ENCODE results near the gene INHBE. TPM values are rescaled to one million over a fixed set of nuclear protein-coding genes. Genes with fewer than 3 reads are reported as not detected.

Gene INHBE
- total RNA-seq, 1 experiment from 2014 or later, result 32.9 TPM

DNA sequence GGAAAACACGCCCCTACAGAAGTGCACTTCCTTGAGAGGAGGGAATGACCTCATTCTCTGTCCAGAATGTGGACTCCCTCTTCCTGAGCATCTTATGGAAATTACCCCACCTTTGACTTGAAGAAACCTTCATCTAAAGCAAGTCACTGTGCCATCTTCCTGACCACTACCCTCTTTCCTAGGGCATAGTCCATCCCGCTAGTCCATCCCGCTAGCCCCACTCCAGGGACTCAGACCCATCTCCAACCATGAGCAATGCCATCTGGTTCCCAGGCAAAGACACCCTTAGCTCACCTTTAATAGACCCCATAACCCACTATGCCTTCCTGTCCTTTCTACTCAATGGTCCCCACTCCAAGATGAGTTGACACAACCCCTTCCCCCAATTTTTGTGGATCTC lies 5.0 kb upstream of the INHBE start:
- H3K36me3 ChIP-seq, result no peaks in the 10 kb centered on the region
- no peak for DNase-seq
- H3K27ac ChIP-seq, result no peak overlapping the region

GRCh38 chr12:57451233-57451778 lies 3.8 kb upstream of the INHBE start:
- H3K27ac ChIP-seq, result no peak overlapping the region
- DNase-seq, result no peak

More for the DNA sequence above, 5.0 kb upstream of the INHBE start:
- Histone ChIP-seq H3K27me3 (no peaks in the 10 kb centered on the region), H3K9me3 (replicated peaks) (0 out of 2 replicates have a peak, but pooled peaks cover 3% of the 10 kb centered on the region), H3K4me3 (no peak overlapping the region), H3K4me1 (peaks cover 17% of the 10 kb centered on the region)

GRCh38 chr12:57452181-57452936 lies 2.7 kb upstream of the INHBE start:
- Histone ChIP-seq H3K27me3 (no peaks in the 10 kb centered on the region), H3K4me3 (no peak overlapping the region), H3K27ac (no peak overlapping the region), H3K4me1 (peaks cover 35% of the 10 kb centered on the region), H3K36me3 (no peaks in the 10 kb centered on the region), H3K9me3 (replicated peaks) (0 out of 2 replicates have a peak, but pooled peaks cover 3% of the 10 kb centered on the region)
- DNase-seq, result peak; percentile 68 to 75

More at GRCh38 chr12:57451233-57451778, 3.8 kb upstream of the INHBE start:
- Histone ChIP-seq H3K27me3 (no peaks in the 10 kb centered on the region), H3K36me3 (no peaks in the 10 kb centered on the region), H3K4me3 (no peak overlapping the region), H3K4me1 (peaks cover 30% of the 10 kb centered on the region), H3K9me3 (replicated peaks) (0 out of 2 replicates have a peak, but pooled peaks cover 3% of the 10 kb centered on the region)

- Histone ChIP-seq H3K27me3 (no peaks in the 10 kb centered on the region), H3K4me3 (no peak overlapping the region), H3K4me1 (peaks cover 39% of the 10 kb centered on the region), H3K27ac (no peak overlapping the region), H3K36me3 (no peaks in the 10 kb centered on the region), H3K9me3 (replicated peaks) (0 out of 2 replicates have a peak, but pooled peaks cover 3% of the 10 kb centered on the region)
- DNase-seq, result peak; percentile 100
Observed at GRCh38 chr12:57452937-57453509, 2.1 kb upstream of the INHBE start.

- no peaks in the 10 kb centered on the region for H3K36me3 ChIP-seq
- no peak overlapping the region for H3K4me3 ChIP-seq
- H3K27me3 ChIP-seq, result no peaks in the 10 kb centered on the region
- H3K4me1 ChIP-seq, result peaks cover 47% of the 10 kb centered on the region
- DNase-seq, result no peak
- peak overlapping the region; percentile 76 for H3K27ac ChIP-seq
- H3K9me3 ChIP-seq (replicated peaks), result no peaks in the 10 kb centered on the region
Observed at GRCh38 chr12:57454213-57454565, 918 bp upstream of the INHBE start.

- H3K4me3 ChIP-seq, result peak overlapping the region; percentile 14
Observed at GRCh38 chr12:57455374-57456144, 452 bp downstream of the INHBE start.

DNA sequence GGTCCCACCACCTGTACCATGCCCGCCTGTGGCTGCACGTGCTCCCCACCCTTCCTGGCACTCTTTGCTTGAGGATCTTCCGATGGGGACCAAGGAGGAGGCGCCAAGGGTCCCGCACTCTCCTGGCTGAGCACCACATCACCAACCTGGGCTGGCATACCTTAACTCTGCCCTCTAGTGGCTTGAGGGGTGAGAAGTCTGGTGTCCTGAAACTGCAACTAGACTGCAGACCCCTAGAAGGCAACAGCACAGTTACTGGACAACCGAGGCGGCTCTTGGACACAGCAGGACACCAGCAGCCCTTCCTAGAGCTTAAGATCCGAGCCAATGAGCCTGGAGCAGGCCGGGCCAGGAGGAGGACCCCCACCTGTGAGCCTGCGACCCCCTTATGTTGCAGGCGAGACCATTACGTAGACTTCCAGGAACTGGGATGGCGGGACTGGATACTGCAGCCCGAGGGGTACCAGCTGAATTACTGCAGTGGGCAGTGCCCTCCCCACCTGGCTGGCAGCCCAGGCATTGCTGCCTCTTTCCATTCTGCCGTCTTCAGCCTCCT lies 1.1 kb downstream of the INHBE start:
- peak overlapping the region; percentile 14; the same call in 1 of the 2 replicates for H3K4me3 ChIP-seq

More at GRCh38 chr12:57455374-57456144, 452 bp downstream of the INHBE start:
- DNase-seq, result peak; percentile 76 to 81
- Histone ChIP-seq H3K27me3 (no peaks in the 10 kb centered on the region), H3K27ac (peak overlapping the region; percentile 76), H3K4me1 (peaks cover 47% of the 10 kb centered on the region), H3K36me3 (no peaks in the 10 kb centered on the region), H3K9me3 (replicated peaks) (no peaks in the 10 kb centered on the region)

DNA sequence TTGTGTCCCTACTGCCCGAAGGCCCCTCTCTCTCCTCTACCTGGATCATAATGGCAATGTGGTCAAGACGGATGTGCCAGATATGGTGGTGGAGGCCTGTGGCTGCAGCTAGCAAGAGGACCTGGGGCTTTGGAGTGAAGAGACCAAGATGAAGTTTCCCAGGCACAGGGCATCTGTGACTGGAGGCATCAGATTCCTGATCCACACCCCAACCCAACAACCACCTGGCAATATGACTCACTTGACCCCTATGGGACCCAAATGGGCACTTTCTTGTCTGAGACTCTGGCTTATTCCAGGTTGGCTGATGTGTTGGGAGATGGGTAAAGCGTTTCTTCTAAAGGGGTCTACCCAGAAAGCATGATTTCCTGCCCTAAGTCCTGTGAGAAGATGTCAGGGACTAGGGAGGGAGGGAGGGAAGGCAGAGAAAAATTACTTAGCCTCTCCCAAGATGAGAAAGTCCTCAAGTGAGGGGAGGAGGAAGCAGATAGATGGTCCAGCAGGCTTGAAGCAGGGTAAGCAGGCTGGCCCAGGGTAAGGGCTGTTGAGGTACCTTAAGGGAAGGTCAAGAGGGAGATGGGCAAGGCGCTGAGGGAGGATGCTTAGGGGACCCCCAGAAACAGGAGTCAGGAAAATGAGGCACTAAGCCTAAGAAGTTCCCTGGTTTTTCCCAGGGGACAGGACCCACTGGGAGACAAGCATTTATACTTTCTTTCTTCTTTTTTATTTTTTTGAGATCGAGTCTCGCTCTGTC lies 1.8 kb downstream of the INHBE start:
- Histone ChIP-seq H3K4me1 (peaks cover 47% of the 10 kb centered on the region), H3K4me3 (no peak overlapping the region), H3K27ac (no peak overlapping the region)

More for the DNA sequence above, 1.1 kb downstream of the INHBE start:
- peaks cover 47% of the 10 kb centered on the region for H3K4me1 ChIP-seq
- H3K36me3 ChIP-seq, result no peaks in the 10 kb centered on the region
- no peaks in the 10 kb centered on the region for H3K27me3 ChIP-seq
- DNase-seq, result peak; percentile 95 to 99
- no peak overlapping the region for H3K27ac ChIP-seq
- no peaks in the 10 kb centered on the region for H3K9me3 ChIP-seq (replicated peaks)

GRCh38 chr12:57458665-57459054 lies 3.6 kb downstream of the INHBE start:
- no peak for DNase-seq
- H3K27ac ChIP-seq, result peak overlapping the region; percentile 42
- H3K27me3 ChIP-seq, result no peaks in the 10 kb centered on the region
- H3K36me3 ChIP-seq, result no peaks in the 10 kb centered on the region
- H3K4me1 ChIP-seq, result peaks cover 54% of the 10 kb centered on the region
- no peaks in the 10 kb centered on the region for H3K9me3 ChIP-seq (replicated peaks)
- H3K4me3 ChIP-seq, result peak overlapping the region; percentile 87

More for the DNA sequence above, 1.8 kb downstream of the INHBE start:
- Histone ChIP-seq H3K9me3 (replicated peaks) (no peaks in the 10 kb centered on the region), H3K27me3 (no peaks in the 10 kb centered on the region), H3K36me3 (no peaks in the 10 kb centered on the region)
- peak in 1 of 2 experiments; percentile 75 for DNase-seq

DNA sequence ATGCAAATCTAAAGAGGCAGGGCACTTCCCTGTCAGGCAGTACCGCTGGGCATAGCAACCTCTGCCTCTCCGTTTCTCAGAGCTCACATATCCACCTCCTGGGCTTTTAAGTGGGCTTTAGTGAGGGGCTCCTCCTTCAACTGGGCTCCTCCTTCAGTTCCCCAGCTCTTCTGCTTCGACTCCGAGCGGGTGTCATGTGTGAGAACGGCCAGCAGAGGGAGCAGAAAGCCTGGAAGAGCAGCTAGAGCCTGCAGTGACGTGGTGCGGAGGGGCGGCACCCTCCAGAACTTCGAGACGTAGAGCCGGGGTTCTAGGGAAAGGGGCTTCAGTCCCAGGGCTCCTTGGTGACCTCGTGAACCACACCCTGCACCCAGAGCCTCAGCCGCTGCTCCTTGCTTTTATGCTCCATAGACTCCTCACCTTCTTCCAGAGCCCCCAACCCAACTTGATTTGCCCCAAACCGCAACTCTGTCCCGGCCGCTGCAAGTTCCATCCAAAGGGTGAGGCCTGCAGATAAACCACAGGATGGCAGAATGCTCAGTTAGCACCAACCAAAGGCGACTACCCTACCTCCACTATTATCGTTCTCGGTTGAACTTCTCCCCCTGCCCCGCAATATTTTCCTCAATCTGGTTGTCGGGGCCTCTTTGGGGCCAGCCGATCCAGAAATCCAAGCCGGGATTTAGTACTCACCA lies 4.1 kb downstream of the INHBE start:
- peak; percentile 100 for DNase-seq
- H3K4me3 ChIP-seq, result peak overlapping the region; percentile 87
- no peaks in the 10 kb centered on the region for H3K9me3 ChIP-seq (replicated peaks)
- H3K27ac ChIP-seq, result peak overlapping the region; percentile 42
- H3K36me3 ChIP-seq, result no peaks in the 10 kb centered on the region
- H3K27me3 ChIP-seq, result no peaks in the 10 kb centered on the region
- peaks cover 56% of the 10 kb centered on the region for H3K4me1 ChIP-seq

DNA sequence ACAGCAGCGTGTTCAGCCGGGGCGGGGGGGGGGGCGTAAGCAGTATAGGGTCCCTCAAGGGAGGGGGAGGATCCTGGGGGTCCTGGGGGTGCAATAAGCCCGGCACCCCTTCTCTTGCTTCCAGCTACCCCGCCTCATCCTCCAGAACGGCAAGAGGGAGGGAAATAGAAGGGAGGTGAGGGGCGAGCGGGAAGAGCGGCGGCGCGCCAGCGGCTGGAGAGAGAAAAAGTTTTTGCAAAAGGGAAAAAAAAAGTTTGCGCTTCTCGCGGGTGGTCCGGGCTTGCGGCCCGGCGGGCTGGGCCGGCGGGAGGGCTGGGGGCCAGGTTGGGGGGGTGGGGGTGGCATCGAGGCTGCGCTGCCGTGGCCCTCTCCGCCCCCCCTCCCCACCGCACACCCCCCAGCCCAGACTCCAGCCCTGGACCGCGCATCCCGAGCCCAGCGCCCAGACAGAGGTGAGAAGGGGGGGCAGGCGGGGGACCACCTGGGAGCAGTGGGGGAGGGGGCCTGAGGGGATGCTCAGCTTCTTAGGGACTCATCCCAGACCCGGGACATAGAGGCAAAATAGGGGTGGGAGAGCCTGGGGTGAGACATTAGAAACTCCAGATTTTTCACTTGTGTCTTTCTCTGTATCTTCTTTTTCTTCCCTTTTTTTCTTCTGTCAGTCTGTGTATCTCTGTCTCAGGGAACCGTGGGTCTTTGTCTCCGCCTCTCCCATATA lies 4.8 kb downstream of the INHBE start, which contains the start of gene GLI1:
Gene GLI1, plus strand, starts transcription at position 36 of the 718 bp plus-strand sequence. CDS start 3,907 bp downstream, outside the sequence.
- DNase-seq, result peak; percentile 93 to 94
- H3K4me1 ChIP-seq, result peaks cover 52% of the 10 kb centered on the region
- peak within 1 kb of the TSS; percentile 87 for H3K4me3 ChIP-seq
- peak within 1 kb of the TSS; percentile 95 for H3K27ac ChIP-seq
- H3K27me3 ChIP-seq, result no peaks in the 10 kb centered on the region
- no peaks in the 10 kb centered on the region for H3K9me3 ChIP-seq (replicated peaks)
- H3K36me3 ChIP-seq, result peaks cover 5% of the 10 kb centered on the region

DNA sequence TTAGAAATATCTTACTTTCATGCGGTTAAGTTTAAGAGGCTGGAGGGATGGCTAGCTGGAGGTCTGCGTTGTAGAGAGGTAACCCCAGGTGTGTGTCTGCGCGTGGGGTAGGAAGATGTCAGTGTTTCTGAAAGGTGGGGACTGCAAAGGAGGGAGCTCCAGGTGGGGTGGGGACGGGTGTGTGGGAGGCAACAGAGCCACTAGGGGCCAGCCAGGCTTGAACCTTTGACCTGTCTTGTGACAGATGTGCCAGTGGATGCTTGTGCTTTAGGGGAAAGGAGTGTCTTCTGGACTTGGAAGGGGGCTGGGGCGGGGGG lies 5.3 kb downstream of the INHBE start:
- no peaks in the 10 kb centered on the region for H3K27me3 ChIP-seq
- H3K4me1 ChIP-seq, result peaks cover 46% of the 10 kb centered on the region
- H3K36me3 ChIP-seq, result peaks cover 8% of the 10 kb centered on the region
- H3K27ac ChIP-seq, result peak overlapping the region; percentile 95; the same call in 1 of the 2 replicates
- peak overlapping the region; percentile 87 for H3K4me3 ChIP-seq
- H3K9me3 ChIP-seq (replicated peaks), result no peaks in the 10 kb centered on the region
- peak in 1 of 2 experiments; percentile 91 for DNase-seq

GRCh38 chr12:57460841-57461275 lies 5.8 kb downstream of the INHBE start:
- Histone ChIP-seq H3K27me3 (no peaks in the 10 kb centered on the region), H3K36me3 (peaks cover 11% of the 10 kb centered on the region), H3K4me1 (peaks cover 42% of the 10 kb centered on the region), H3K27ac (peak overlapping the region; percentile 95), H3K4me3 (peak overlapping the region; percentile 87), H3K9me3 (replicated peaks) (no peaks in the 10 kb centered on the region)
- peak; percentile 100 for DNase-seq
